HG02970 (cell line): ENCODE data around the gene DAZAP1.
"Not testable (repeated sequence)": the region's sequence is repeated elsewhere in the genome, so short reads cannot be mapped to it uniquely, and the experiment has no call there.

Source experiments
- ATAC-seq: cut with Tn5 transposase; IDR thresholded peaks from one replicate; pipeline ENCODE4 v1.9.1; 2021; ENCODE audit warnings: mild to moderate bottlenecking, moderate library complexity, moderate number of reproducible peaks; ENCODE audit not compliant: unreplicated experiment, low FRiP score

DAZAP1 gene

DNA sequence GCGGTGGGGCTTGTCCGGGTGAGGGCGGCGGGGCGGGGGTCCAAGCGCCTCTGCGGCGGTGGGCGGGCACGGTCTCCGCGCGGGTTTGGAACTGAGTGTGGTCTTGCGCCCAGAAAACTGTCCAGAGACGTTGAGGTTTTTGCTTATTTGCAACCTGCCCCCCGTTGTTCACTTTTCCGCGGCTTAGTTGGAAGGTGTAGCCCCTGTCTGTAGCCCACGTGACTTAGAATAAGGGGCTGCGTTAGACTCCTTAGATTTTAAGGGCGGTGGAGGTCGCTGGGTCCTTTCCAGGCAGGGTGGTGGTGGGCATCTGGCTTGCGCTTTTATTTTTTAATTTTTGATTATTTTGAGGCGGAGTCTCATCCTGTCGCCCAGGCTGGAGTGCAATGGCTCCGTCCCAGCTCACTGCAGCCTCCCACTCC lies 31.6 kb downstream of the DAZAP1 start:
- ATAC-seq = no peak

DNA sequence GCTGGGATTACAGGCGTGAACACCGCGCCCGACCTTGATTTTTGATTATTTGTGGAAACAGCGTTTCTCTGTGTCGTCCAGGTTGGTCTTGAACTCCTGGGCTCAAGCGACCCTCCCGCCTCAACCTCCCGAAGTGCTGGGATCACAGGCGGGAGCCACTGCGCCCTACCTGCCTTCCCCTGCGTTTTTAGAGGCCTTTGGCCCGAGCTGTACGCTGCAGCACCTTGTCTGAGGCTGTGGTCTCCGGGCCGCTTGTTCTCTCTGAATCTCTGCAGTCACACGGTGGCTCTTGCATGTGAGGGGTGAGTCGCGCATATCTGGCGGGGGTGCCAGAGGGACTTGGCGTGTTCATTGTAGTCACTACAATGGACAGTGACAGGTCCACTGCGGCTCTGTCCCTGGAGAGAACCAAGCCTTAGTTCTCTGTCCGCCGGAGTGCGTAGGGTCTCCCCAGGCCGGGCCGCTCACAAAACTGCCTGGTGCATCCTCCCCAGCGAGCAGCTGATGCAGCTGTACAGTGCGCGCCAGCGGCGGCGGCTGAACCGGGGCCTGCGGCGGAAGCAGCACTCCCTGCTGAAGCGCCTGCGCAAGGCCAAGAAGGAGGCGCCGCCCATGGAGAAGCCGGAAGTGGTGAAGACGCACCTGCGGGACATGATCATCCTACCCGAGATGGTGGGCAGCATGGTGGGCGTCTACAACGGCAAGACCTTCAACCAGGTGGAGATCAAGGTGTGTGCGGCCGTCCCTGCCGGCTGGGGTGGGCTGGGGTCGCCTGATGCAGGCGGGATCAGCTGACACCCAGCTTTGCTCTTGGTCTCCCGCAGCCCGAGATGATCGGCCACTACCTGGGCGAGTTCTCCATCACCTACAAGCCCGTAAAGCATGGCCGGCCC lies 32.4 kb downstream of the DAZAP1 start:
- not testable (repeated sequence) for ATAC-seq

GRCh38 chr19:1440418-1440801 lies 33.0 kb downstream of the DAZAP1 start:
- no peak for ATAC-seq

GRCh38 chr19:1441022-1441426 lies 33.6 kb downstream of the DAZAP1 start:
- ATAC-seq = no peak

GRCh38 chr19:1441677-1442438 lies 34.5 kb downstream of the DAZAP1 start:
- no peak for ATAC-seq

DNA sequence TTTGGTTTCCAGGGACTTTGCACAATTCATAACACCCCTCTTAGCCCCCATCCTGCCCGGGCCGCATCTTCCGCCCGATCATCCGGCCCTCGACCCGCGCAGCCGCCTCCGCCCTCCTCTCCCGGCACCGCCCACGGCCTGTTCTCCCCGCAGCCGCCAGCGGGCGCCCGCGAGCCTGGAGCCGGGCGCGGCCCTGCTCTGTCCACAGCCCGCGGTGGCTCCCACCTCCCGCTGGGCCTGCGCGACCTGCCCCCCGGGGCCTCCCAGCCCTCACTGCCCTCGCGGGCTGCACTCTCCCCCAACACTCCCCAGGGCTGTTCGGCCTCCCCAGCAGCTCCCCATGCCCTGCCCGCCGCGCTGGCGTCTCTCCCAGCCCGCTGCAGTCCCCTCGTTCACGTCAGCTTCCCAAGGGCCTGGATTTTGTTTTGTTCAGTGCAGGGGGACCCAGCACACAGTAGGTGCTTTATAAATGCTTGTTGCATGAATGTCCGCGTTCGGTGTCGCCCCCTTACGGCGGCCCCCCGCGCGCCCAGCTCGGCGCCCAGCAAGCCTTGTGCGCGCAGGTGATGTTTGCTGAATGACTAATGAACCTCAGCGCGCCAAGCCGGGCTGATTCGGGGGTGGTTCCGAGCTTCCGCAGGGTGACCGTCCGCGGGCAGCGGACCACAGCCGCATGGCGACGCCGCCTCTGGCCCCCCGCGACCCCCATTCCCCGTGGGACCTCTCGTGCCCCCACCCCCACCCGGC lies 38.0 kb downstream of the DAZAP1 start:
- no peak for ATAC-seq

GRCh38 chr19:1445932-1446712 lies 38.7 kb downstream of the DAZAP1 start:
- ATAC-seq = no peak

GRCh38 chr19:1446713-1447481 lies 39.5 kb downstream of the DAZAP1 start:
- ATAC-seq = no peak

- ATAC-seq = no peak
Observed at GRCh38 chr19:1447504-1447903, 40.1 kb downstream of the DAZAP1 start.

- no peak for ATAC-seq
Observed at GRCh38 chr19:1447944-1448343, 40.6 kb downstream of the DAZAP1 start.

- ATAC-seq = no peak
Observed at GRCh38 chr19:1449467-1450442, 42.4 kb downstream of the DAZAP1 start, which contains the start of gene APC2. Gene APC2, plus strand, starts transcription at chr19:1450121. Its CDS starts 2,881 bp downstream, at chr19:1453002.

DNA sequence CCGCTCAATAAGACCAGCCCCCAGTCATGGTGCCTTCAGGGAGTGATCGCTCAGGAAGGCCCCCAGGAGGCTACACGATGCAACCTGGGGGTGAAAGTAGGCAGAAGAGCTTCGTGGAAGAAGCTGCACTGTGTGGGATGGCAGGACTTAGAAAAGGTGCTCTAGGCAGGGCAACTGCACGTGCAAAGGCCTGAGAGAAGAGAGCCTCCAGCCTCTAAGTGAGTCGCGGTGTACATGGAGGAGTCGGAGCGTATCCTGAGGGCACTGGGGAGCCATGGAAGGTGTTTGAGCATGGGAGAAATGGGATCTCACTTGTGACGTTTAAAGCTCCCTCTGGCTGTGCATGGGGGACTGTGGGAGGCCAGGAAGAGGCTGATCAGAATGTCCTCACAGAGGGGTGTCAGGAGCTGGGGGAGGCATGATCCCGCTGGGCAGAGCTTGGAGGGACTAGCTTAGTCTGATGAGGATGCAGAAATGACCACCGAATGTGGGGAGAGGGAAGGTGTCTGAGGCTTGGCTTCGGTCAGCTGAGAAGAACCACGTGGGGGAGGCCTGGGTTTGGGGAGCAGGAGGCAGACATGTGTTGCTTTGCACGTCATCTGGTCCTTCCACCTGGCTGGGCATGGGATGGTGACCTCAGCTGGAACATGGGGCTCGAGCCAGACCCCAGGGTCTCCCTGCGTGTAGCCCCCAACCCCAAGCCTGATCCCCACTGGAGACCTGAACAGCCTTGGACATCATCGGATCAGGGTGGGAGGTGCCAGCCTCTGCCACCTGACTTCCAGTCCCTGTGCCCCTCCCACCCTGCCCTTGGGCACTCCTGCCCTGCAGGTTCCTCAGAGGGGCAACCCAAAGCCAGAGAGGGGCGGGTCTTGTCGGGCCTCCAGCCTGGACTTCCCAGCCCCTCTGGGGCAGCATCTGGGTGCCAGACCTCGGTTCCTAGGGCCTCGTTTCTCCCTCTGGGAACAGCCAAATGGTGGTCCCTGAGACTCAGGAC lies 43.6 kb downstream of the DAZAP1 start:
- no peak for ATAC-seq

DNA sequence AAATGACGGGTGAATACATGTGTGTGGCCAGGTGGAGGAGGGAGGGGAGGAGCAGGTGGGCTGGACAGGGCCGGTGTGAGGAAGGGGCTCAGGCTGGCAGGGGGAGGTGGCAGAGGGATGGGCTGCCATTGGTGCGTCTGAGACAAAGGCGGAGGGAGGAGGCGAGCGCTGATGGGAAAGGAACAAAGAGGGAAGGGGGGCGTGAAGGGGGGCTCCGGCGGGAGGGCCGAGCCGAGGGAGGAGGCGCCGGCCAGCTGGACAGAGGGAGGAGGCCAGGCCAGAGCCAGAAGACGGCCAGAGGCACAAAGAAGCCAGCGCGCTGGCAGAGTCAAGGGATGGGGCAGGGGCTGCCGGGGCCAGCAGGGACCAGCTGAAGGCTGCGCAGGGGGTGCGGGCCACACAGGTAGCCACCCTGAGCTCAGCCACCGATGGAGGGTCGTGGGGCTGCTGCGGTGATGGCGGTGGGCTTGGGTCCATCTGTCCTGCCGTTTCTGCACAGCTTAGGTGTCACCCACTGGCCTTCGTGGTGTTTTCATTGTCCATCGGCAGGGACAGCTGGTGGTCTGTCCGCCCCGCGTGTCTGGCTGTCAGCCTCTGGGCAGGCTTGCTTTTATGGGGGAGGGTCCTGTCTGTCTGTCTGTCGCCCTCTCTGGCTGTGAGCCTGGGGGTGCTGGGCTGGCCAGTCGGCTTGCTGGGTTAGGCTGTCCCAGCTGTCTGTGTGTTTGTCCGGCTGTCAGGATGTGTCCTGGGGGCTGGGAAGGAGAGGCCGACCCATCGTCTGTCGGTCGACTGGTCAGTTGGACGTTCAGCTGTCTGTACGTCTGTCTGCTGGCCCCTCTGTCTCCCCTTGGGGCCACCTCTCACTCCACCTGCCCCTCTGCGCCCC lies 44.8 kb downstream of the DAZAP1 start:
- ATAC-seq = no peak

DNA sequence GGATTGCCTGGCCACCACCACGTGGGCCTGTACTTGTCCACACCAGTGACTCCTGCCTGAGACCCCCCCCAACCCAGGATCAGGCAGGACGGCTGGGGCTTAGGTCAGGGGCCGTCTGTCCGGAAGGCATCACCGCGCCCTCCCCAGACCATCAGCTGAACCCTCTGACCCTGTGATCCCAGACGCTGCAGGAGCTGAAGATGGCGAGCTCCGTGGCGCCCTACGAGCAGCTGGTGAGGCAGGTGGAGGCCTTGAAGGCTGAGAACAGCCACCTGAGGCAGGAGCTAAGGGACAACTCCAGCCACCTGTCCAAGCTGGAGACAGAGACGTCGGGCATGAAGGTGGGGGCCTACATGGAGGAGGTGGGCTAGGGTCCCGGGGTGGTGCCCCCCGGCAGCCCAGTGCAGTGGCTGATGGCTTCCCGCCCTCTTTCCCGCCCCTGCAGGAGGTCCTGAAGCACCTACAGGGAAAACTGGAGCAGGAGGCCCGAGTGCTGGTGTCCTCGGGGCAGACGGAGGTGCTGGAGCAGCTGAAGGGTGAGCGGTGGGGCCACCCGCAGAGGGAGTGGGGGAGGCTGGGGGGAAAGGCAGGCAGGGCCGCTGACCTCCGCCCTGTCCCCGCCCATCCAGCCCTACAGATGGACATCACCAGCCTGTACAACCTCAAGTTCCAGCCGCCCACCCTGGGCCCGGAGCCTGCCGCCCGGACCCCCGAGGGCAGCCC lies 45.6 kb downstream of the DAZAP1 start:
- ATAC-seq = no peak
